Nucleus accumbens (tissue), 56 donors: ENCODE results near the gene HMX3.

ENCODE experiments used
- DNase-seq, 56 donors: peaks; one replicate each; lab custom pipeline; 2025; lab: John Stamatoyannopoulos, UW

HMX3 gene

DNA sequence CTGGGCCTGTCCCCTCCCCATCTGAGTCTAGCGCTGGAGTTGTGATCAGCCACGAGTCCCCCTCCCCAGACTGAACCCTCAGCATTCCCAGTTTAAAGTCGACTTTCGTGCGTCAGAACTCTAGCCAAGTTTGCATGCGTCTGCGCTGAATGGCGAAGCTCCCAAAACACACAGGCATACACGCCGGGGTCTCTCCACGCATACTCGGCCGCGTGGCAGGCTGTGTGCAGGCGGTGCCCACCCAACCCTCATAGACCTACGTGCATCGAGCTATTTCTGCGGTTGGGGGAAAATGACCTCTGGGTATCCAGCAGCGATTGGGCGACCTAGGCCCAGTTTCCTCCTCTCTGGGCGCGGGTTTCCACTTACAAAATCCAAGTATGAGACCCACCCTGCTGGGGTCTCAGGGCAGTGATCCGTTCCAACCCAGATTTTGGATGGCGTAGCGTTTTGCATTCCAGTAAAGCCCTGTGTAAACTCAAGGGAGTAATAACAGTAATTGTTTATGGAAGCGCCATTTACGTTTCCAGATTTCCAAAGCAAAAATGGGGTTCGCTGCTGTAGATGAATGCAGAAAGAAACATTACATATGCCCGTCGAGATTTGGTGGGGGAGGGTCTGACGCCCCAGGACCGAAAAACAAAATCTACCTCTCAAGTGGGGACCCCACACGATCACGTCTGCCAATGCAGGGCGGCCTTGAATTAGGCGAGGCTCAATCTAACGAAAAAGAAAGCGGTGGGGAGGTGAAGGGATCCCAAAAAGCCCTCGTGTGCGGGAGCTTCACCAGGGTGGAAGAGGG is 2.0 kb upstream of the HMX3 start:
- no peak for DNase-seq

DNA sequence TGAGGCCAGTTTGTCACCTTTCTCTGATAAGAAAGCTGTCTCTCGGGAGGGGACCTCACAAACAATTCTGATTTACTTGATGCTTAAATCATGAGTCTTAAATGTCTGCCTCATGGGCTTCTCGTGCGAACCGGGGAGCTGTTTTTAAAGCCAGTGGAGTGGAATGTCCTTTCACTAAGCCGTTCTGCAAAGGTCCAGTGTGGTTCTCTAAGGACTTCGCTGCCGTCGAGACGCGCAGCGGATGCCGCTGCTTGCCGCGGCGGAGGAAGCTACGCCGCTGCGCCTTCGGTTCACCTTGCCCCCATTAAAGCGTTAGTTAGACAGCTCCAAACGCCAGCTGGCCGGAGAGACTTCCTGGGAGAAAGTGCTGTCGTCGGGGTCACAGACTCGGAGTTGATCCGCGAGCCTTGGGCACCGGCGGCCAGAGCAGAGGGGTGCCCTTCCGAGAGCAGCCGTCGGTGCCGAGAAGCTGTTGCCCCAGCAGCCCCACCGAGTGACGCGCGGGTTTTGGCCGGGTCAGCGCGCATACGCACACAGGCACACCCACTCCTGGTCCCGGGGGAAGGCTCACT is 1.3 kb upstream of the HMX3 start:
- DNase-seq = no peak

DNA sequence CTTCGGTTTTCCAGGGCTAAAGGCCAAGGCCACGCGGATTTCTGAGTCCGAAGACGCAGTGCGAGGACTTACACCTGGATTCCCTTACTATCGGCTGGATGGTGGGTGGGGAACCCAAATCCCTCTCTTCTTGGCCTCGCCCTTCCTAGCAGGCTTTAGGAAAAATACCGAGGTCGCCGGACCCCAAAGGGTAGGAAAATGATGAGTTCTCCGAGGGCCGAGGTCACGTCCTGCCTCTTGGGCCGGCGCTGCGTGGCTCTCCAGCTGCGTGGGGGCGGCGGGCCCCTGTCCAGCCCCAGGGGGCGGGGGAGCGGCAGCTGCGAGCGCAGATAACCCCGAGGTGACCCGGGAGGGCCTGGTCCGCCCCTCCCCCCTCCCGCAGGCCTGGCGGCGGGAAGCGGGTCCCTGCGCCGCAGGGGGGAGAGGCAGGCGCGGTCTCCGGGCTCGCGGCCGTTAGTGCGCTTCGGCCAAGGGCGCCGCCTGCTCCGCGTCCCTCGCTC is 805 bp upstream of the HMX3 start:
- no peak for DNase-seq

DNA sequence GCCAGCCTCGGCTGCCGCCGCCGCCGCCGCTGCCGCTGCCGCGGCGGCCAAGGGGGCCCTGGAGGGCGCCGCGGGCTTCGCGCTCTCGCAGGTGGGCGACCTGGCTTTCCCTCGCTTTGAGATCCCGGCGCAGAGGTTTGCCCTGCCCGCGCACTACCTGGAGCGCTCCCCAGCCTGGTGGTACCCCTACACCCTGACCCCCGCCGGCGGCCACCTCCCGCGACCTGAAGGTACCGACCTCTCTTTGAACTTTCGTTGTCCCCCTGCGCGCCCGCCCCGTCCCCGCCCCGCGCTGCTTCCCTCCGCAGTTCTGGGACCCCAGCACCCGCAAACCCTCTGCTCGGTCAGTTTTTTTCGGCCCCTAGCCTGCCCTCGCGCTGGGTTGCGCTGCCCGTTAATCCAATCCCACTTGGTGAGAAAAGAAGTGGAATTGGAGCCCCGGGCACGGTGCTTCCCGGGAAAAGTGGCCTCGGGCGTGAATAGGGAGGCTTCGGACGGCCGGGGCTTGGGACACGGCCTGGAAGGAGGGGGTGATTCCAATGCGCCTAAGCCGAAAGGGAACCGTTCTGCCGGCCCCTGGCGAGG is 543 bp downstream of the HMX3 start:
- no peak for DNase-seq

DNA sequence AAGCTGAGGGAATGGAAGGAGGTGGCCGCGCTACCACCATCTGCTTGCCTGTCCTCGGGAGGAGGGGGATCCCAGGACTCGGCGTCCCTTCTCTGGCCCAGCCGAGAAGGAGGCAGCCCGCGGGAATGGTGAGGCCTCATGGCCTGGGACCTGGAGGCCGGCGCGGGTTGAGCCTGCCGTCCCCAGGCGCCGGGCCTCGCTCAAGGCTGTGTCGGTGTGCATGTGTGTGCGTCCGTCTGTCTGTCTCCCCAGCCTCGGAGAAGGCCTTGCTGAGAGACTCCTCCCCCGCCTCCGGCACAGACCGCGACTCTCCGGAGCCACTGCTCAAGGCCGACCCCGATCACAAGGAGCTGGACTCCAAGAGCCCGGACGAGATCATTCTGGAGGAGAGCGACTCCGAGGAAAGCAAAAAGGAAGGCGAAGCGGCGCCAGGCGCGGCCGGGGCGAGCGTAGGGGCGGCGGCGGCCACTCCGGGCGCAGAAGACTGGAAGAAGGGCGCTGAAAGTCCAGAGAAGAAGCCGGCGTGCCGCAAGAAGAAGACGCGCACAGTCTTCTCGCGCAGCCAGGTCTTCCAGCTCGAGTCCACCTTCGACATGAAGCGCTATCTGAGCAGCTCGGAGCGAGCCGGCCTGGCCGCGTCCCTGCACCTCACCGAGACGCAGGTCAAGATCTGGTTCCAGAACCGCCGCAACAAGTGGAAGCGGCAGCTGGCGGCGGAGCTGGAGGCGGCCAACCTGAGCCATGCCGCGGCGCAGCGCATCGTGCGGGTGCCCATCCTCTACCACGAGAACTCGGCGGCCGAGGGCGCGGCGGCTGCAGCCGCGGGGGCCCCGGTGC is 1.3 kb downstream of the HMX3 start:
- no peak for DNase-seq

DNA sequence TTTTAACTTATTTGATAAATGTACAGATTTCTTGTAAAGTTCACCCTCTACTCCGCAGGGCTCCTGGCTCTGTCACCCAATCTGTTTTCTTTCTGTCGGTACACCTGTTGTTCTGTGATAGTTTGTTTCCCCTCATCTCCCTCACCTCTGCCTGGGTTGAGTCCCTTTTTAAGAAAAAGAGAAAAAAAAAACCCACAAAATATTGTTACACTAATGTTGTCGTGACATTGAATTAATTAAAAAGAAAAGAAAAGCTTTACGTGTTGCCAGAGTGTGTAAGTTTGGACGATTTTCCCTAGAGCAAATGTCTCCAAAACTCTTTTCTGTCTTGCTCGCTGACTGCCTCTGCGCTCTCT is 3.4 kb downstream of the HMX3 start:
- DNase-seq = no peak

DNA sequence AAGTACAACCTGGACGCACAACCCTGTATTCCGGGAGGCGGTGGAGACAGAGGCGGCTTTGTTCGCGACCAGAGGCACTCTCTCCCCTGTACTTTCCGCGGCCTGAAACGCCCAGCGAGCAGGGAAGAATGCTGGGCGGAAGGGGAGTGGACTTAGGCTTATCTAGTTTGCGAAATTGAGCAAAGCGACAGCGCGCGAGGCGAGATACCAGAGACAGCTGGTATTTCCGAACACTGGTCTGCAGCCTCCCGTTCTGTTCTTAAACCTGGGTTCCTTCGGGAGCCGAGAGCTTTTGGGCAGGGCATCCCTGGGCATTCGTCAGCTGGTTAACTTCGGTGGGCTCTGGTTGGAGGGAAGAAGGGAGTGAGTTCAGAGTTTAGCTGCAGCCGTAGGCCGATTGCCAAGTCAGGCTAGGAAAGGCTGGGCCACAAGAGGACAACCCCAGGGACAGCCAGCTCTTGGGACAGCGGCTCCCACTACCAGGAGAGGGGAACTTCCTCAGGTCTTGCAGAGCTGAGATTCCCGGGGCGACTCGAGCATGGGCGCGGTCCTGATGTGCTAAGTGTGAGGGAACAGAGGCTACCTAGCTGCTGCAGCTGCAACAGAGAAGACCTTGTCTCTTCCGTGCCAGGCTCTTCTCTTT is 3.9 kb downstream of the HMX3 start:
- DNase-seq = no peak

DNA sequence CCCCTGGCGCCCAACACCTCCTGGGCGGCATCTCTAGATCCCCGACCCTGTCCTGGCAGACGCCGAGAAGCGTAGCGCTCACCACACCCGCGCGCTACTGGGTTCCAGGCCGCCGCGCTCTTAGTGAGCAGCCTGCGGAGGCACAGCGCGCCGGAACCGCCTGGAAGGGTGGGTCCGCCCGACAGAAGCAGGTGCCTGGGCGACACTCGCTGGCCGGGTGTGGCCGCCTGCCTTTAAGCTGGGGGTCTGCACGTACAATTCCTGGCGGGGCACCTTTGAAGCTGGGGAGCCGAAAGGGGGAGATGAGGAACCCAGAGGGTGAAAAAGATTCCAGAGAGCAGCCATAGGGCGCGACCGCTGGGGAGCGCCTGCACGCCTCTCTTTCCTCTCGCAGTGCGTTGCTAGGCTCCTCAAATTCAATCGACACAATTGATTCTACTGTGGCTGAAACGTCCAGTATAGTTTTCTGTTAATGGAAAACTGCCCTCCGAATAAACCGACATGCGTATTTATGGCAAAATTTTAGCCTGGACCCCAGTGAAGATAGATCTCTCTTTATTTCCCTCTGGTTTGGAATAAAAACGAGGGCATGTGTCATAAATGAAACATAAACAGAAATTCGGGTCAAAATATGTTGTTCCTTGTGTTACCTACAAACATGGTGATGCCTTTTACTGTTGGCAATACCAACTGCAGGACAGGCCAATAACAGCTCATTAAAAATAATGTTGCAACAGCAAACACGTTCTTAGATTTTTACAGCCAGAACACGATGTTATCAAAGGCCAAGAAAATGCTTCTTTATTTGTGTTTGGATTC is 4.6 kb downstream of the HMX3 start:
- DNase-seq = no peak

DNA sequence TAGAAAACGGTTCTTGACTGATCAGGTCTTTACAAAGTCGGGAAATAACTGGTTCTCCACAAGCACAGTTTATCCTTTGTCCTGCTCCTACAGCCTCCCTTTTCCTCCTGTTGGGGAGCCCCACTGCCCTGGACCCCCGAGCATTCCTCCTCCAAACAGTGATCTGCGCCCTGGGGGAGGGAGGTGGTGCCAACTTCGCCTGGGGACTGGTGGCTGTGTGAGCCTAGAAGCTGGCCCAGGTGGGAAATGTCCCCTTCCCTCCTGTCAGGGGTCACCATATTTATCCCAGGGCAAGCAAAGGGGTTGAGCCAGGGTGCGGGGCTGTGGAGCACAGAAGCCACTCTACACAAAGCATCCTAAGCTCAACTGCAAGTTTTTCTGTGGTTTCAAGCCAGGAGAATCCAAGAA is 5.2 kb downstream of the HMX3 start:
- no peak for DNase-seq

DNA sequence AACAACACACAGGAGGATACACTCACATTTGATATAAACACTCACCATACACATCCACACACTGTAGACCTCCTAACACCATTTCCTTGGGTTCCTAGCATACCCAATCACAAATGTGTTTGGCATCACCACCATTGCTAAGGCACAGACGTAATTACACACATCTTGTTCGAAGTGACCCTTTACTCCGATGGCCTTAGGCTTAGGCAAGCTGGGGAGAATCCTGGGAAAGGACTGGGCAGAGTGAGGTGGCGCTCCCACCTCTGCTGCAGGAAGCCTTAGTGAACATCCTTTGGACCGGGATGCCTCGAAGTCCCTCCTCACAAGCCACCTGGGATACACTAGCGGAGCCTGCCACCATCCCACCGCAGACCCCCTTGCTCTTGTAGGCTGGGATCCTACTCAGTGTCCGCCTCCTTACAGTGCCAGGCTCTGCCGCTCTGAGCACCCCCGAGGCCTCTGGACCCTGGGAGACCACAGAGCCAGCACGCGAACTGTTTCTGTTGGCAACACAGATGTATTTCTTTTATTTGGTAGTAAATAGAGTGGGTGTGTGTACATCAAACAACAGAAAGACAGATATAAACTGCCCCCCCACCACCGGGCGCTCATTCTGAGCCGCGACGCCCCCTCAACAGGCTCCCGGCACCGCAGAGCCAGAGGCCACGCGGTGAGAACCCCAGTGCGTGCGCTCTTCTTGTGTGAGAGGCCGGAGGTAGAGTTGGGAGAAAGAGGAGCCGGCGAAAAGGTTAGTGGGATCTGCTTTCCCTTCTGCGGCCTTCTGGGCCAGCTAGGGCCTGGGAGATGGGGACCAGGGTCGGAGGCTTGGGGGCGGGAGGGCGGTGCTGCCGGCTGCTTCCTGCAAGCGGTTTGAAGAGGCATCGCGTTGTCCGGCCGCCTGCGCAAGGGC is 6.3 kb downstream of the HMX3 start:
- DNase-seq = no peak

DNA sequence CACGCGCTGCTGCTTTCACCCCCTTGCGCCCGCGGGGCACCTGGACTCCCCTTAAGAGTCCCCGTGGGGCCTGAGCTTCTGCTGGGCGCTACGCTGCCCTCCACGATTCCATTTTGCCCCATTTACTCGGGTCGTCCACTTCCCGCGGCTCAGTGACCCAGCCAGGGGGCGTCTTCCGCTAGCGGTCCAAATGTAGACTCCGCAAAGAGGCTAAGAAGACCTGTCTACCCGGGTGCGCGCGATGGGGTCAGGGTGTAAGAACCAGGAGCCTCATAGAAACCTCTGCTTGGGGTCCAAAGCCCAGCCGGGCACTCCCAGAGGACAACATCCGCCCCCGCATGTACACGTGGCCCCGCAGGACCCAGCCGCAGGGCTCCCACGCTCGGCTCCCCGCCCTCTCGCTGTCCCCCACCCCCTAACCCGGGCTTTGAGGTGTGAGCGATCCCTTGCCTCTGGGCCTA is 7.0 kb downstream of the HMX3 start:
- DNase-seq = no peak

DNA sequence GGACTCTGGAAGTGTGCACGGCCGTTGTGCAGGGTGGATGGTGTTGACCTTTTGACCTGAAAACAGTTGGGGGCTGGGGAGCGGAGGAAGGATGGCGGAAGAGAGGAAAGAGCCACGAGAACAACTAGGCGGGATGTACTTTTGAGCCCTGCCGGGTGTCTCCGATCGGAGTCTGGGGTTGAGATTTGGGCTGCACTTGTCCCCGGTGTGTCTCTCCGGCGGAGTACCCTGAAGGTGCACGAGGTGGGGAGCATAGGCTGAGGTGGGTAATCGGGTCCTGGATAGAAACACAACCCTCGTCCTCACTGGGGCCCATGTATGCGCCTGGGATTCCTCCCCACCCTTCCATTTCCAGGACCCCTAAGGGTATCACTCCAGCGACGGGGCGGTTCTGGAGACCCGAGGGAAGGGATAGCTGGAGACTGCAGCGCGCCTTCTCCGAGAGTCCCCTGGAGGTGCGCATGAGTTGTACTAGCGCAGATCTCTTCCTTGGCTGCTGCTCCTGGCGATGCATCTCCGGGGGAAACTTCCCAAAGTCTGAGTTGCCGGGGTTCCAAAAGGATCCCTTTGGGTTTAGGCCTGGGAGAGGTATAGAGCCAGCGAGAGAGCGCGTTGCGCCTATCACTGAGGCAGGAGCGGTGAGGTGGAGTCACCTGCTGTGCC is 7.5 kb downstream of the HMX3 start:
- DNase-seq = no peak

DNA sequence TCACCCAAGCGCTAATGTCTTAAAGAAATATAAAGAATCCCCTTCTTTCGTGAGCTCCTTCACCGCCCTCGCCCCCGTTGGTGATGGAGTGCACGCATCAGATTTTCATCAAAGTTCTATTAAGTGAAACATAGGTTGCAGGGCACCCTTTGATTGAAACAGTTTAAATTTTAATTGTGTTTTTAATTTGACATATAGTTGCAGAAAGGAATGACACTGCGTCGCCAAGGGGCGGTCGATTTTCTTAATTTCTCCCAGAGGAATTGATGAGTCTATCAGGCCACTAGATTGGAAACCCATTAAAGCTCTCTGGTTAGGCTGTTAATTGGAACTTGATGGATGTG is 8.0 kb downstream of the HMX3 start:
- no peak for DNase-seq

DNA sequence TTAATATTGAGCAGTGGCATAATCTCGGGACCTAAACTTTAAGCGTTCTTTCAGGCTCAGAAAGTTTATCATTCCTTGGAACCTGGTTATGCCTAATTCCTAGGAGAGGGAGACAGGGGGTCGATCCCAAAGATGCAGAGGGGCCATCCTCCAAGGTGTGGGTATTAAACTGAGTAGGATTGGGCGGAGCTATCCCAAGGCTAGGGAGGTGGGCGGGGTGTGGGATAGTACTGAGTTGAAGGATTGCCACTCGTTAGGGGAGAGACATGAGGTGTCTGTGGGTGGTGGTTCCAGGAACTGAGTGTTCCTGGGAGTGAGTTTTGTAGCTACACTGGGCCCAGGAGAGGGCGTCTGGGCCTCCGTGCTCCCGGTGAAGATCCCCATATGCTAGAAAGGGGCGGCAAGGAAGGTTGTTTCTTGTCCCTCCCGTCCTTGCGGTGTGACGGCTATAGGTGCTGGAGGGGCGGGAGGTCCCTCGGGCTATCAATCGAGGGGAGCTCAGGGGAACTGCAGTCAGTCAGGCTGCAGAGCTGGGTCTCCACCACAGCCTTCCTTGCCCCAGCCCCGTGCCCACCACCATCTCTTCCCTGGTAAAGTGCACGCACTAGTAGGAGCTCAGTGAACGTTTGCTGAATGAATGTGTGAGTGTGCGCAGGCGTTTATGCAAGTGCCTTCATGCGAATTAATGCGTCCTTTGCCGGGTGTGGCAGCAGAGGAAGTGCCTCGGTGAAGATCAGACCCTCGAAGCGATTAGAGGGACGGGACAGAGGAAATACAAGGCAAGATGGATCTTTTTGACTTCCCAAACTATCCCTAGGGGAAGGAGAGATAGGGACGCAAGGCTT is 9.1 kb downstream of the HMX3 start:
- DNase-seq = no peak

DNA sequence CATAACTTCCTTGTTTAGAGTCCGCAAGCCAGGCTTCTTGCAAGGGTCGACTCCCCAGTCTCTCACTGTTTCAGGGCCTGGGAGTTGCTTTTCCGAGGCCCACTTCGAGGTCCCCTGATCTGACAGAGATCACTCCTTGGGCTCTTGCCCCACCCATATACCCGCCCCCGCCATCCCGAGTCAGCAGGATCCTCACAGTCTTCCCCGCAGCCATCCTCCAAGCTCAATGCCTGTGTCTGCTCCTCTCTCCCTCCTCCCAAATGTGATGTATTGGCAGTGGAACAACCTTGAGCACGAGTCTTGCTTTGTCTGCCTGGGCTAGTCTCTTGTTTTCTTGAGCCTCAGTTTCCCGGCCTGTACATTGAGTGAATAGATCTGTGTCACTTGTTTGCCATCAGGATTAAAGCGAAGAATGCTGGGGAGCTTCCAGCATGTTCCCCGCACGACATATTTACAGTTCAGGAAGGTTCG is 9.8 kb downstream of the HMX3 start:
- DNase-seq = no peak

DNA sequence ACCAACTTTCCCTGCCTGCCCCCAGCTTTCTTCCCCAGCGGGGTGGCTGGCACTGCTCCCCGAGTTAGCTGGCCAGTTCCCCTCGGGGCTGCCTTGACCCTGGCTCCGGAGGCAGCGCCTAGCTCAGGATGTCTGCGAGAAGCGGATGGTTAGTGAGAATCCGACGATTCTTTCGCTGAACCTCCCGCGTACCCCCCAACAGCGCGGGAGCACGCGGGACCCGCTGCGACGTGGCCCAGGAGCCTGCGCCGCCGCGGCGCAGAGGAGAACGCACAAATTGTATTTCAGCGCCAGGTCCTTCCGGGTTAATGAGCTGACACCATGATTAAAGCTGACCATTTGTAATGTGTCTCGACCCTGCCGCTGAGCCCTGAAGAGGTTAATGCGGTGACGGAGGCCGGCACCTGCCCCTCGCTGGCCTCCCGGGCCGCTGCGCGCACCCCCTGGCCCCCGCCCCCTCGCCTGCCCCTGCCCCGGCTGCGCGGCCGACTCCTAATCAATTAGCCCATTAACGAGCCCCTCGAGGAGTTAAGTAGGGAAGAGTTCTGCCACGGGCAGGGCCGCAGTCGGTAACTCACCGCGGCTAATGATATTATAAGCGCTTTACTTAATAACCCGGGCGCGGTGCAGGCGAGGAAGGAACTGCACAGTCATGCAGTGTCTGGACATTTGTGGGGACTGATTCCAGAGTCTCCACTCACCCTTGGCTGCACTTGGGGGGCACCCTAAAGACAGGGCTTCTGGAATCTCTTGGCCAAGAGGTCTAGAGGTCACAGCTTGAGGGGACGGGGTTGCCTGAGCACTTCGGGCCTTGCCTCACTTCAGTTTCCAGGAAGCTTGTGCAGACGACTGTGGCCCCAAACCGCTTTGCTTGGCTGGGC is 10.5 kb downstream of the HMX3 start:
- DNase-seq = no peak
